ENCODE data around the gene NLRP4.

- TF ChIP-seq CTCF (IDR thresholded peaks at IDR 0.05): no peak
- TF ChIP-seq POLR2A (IDR thresholded peaks at IDR 0.05): no peak
Observed at GRCh38 chr19:55867101-55867500, 30.8 kb downstream of the NLRP4 start.
